Fibroblast of gingiva (primary cell): Measurements from ENCODE around the gene ASB7.
A peak's percentile ranks its signal among the peaks of the same experiment; 100 is the strongest.
"Not testable (repeated sequence)": the region's sequence is repeated elsewhere in the genome, so short reads cannot be mapped to it uniquely, and the experiment has no call there.

Experiments used
- DNase-seq: peaks from one replicate; pipeline ENCODE4 v3.0.0-alpha.2; 2011; ENCODE audit warnings: low read depth

The ASB7 gene, protein sequence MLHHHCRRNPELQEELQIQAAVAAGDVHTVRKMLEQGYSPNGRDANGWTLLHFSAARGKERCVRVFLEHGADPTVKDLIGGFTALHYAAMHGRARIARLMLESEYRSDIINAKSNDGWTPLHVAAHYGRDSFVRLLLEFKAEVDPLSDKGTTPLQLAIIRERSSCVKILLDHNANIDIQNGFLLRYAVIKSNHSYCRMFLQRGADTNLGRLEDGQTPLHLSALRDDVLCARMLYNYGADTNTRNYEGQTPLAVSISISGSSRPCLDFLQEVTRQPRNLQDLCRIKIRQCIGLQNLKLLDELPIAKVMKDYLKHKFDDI

DNA sequence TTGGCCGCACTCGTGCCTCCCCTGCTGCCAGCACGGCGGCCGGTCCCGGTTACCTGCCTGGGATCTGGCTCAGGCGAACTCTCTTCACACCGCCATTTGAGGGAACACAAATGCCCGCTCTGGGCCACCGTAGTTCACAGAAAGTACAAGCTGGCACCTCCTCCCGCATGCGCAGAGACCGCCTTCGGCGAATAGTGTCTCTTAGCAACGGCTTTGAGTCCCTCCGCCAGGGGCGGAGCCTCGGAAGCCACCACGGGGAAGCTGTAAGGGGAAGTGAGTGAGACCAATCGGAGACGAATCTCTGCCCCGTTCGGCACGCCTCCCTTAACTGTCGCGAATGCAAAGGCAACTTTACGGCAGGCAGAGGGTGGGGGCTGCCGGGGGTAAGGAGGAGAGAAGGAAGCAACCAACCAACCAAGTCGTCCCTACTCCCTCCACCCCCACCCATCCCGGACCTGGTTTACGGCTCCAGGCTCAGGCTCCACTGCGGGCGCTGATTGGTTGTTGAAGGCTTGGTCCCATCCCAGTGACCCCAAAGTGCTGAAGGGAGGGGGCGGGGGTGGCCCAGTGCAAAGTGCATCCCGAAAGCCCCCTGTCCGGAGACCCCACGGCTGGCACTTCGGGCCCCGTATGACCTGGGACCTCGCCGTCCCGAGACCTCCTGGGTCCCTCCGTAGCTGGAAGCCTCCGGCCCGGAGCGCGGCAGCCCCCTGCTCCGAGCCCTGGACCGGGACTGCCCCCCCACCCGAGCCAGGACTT lies at the start of gene ASB7, which contains the start of gene LINS1:
ASB7 (plus strand) TSS at position 526 of the 759 bp plus-strand sequence. CDS start 9,628 bp downstream, outside the sequence.
LINS1 (minus strand) TSS at position 121 of the 759 bp plus-strand sequence. CDS start 21,342 bp downstream, outside the sequence.
- DNase-seq = peak; percentile 100

DNA sequence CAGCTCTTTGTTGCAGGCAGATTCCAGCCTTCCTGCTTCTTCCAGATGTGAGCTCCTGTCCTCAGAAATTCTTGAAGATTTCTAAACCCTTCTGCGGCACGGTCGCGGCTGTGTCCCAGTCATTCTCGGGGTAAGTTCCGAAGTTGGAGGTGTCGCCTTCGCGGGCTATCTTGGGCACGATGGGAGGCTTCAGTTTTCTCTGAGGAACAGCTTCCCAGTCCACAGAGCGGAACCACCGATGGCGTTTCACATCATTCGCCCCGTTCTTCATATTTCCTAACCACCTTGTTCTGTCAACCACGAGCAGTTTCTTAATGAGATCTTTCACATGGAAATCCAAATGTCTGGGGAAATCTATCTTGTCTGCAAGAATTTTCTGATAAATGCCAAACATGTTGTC lies 48.9 kb upstream of the ASB7 start:
- DNase-seq = no peak

DNA sequence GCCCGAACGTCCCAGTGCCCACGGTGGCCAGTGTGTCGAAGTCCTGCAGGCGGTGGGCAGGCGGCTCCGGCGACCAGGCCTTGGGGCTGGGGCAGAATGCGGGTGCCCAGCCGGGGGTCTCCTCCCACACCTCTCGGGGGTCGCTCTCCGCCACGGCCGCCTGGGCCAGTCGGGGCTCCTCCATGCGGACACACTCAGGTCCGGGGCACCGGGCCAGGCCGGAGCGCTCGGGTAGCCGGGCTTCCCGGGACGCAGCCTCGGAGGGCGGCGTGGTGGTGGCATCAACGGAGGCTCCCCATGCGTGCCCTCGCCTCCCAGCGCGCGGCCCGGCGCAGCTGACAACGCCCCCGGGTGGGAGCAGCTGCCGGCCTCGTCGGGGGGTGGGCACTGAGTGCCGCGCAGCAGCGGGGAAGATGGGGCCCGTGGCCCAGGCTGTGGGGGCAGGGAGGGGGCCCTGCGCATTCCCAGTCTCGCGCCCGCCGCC lies 43.6 kb upstream of the ASB7 start:
- no peak for DNase-seq

DNA sequence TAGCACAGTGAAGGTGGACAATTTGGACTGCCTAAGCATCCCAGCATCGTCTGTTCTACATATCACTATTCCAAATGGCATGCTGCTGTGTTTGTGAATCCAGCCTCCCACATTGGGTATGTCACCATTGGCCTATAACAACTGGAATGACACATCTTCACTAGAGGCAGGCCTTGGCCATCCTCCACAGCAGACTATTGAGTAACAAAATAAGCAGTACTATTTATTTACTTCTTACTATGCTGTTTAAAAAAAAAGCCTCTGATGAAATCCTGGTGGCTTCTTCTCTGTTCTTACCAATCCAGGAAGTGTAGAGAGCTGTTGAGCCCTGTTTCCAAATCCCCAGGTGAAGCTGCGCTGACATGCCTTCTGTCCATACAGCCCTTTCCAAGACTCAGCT lies 43.1 kb upstream of the ASB7 start:
- peak; percentile 96 for DNase-seq

DNA sequence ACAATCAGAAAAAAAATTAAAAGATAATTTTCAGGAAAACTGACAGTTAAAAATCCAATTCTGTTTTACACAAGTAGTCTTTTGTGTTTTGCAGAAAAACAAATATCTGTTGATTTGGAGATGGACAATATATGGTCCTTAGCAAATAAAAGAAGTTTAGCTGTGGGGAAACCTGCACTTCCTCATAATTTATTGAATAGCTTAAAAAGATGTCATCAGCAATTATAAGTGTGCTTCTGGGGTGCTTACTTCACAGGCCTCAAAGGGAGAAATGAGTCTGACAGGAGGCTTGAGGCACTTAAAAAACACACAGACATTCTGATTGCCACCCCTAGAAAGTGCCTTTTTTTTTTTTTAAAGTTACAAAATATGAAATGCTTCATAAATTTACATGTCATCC lies 42.1 kb upstream of the ASB7 start:
- DNase-seq = no peak

DNA sequence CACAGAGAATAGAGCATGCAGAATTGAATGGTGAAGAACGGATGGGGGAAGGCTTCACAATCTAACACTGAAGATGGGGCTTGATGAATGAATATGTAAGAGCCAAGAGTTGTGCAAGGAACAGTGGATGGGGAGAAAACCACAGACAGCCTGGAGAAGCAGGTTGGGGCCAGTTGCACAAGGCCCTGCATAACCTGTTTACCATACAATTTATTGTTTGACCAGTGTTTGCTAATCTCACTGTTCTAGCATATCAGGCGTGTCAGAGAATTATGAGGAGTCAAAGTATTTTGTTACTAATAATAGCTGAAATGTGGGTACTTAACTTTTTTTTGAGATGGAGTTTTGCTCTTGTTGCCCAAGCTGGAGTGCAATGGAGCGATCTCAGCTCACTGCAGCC lies 36.8 kb upstream of the ASB7 start:
- no peak for DNase-seq

DNA sequence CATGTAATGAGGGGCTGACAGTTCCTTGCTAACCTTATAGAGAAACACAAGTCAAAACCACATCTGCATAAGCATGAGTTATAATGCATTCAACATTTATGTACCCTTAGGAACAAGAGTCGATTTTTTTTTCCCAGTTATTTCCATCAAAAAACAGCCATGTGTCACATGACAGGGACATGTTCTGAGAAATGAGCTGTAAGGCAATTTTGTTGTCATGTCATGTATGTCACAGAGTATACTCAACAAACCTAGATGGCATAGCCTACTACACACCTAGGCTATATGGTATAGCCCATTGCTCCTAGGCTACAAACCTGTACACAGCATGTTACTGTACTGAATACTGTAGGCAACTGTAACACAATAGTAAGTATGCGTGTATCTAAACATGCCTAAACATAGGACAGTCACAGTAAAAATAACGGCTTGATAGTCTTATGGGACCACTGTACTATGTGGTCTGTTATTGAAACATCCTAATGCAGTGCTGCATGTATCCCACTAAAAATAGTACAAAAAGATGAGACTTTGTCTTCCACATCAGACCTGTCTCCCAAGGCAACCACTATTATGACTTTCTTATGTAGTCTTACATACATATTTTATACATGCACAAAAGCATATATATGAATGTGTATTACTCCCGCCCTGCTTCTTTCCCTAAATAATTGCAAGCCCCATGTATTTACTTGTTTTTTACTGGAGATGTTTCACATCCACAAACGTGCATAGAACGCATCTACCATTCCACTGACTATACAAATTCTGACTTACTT lies 35.4 kb upstream of the ASB7 start:
- DNase-seq = no peak

DNA sequence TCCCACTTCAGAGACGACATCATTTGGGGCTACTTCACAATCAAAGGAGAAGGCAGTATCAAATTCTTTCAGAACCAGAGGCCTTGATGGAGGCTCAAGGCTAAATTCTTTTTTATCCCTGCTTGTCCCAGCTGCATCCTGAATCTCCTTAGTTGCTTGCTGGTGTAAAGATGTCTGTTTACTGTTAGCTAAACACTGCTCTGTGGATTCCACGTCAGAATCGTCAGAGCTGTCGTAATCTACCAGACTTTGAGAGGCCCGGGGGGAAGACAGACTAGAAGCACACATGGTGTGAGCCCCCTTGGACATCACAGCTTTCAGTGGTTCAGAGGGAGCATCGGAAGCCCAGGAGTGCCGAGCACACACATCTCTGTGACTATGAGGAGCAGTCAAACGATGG lies 33.0 kb upstream of the ASB7 start:
- DNase-seq = no peak

DNA sequence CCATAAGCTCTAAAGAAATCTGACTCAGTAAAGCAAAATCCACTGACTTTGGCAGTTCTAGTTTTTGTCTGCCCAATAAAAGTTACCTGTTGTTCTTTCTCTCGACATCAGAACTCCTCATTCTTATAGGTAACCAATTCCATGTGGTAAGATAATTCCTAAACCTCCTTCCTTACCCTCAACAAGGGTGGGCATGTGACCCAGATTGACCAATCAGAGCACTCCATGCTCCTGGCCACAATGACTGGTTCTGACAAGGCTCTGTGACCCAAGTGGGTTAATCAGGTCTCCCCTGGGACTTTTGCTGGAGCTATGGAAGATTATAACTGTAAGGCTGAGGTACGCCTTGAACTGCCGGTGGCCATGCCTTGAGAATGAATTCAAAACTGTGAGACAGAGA lies 32.1 kb upstream of the ASB7 start:
- DNase-seq = no peak

DNA sequence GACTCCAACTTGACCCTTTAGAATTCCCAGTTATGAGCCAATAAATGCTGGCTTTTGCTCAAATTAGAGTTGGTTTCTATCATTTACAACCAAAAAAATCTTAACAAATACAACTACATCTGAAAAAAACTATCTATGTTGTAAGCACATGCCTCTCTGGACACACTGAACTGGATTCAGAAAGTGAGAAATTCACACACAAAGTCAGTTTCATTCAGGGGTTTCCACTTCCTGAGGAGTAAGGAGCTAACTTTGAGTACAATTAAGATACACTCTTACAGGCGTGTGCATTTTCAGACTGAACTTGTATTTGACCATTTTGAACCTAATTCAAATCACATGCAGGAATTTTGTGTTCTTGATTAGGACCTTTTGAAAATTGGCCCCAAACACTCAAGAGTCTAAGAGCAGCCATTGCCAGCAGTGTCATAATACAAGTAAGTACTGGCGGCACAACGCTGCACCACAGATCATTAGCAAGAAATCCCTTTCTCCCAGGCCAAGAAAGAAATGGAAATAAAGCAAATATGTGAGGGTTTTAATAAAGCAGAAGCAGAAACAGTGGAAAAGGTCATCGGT lies 31.6 kb upstream of the ASB7 start:
- DNase-seq = peak; percentile 7

DNA sequence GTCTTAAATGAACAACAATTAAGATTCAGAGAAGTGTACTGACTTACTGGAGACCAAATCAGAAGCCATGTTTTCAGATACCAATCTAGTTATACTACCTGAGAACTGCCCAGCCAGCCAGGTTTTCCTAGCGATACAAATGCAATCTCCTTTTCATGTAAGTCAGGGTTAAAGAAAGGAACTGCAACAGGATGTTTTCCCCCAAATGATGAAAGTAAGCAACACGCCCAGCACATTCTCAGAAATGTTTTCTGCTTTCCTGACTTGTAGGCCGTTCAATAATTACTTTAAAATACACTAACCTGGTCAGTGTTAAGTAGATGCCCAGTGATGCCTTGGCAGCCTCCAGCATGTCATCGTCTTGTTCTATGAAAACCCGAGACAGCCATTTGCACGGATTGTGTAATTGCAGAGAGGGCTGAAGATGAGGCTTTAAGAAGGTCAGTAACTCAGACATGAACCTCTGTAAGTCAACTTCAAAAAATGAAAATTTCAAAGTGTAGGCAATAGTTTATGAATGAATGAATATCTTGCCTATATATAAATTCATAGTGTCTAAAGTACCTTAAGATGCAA lies 30.7 kb upstream of the ASB7 start:
- DNase-seq = no peak

DNA sequence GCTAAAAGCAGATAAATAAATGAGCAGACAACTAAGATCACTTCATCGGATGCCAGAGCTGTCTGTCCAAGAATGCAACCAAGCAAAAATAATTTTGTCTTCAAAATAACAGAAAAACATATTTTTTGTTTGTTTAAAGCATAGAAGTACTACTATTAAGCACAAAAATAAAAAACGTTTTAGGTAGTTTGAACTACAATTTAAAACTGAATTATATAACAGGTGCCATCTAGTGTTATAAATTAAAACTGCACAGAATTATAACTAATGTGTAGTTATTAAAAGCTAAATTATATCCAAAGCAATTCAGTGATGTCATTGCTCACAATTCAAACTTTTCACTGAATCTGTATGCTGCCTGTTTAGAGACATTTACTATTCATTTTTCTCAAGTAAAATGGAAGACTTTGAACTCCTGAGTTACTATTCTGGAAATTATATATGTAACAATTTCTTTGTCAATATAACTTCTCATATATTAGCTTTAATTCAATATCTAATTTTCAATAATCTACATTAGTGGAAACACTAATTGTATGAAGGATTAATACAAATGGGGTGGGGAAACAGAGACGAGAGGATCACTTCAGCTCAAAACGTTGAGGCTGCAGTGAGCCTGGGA lies 29.9 kb upstream of the ASB7 start:
- DNase-seq = peak; percentile 11

DNA sequence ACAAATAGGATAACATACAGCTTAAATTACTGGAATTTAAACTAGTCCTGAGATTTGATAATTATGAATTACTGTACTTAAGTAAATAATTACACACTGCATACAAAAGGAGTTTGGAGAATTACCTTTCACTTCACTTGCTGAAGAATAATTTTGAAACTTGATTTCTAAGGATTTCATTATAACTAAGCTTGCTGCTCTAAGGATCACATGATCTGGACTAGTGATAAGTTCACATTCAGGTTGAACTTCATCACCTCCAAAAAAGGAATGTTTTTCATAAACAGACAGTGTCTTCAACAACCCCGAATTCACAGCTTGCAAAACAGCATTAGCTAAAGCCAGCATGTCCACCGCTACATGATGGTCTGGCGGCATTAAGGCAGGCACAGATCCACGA lies 28.9 kb upstream of the ASB7 start:
- DNase-seq = no peak

DNA sequence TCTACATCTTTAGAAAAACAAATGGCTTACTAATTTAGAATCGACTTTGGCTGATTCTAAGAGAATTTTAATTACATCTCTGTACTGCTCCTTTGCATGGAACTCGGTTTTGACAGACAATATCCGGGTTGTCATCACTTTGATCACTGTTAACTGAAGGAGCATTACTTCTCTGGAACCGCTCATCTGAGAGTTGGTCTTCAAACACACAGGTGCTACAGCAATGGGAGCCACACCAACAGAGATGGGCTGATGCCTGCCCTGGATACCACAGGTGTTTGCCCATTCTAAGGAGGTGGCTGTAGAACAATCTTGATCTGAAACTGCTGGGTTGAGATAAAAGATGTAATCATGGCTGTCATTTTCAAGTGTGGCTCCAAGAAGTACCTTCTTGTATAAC lies 22.0 kb upstream of the ASB7 start:
- no peak for DNase-seq

DNA sequence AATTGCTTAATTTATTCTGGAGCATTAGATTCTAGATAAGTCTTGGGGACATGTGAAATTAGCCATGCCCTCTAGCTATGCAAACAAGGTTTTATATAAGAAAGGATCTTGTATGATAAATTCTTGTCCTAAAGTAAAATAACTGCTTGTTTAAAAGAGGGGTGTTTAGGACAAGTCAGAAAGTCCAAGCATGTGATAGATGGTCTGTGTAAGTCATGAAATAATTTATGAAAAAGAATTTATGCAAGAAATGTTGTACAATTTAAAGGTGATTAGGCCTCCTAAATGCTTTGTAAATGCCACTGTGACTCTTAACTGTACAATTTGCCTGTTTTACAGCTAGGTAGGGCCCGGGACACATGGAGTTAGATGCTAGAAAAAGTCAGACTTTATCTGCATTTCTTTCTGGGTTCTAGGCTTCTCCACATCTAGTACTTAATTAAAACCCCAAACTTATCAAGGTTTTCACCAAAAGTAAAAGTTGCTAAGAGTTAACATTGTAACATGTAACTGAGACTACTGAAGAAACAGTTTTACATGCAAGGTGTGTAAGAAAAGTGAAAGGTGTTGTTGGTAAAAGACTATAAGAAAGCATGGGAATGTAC lies 13.6 kb upstream of the ASB7 start:
- DNase-seq = no peak

DNA sequence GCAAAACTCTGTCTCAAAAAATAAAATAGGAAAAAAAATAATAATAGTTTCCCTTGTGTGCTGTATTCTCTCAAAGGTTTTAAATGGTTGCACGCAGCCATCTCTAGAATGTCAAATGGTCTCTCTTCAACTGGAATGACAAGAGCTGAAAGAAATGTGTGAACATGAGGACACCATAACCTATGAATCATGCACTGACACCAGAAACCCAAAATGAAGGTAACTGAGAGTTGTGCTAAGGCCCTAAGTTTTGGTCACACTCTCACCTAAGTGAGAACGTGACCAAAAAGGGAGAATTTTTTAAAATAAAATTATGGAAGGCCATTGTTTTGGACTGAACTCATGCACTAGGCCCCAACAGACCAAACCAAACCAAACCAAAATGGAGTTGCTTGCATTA lies 11.2 kb upstream of the ASB7 start:
- not testable (repeated sequence) for DNase-seq

DNA sequence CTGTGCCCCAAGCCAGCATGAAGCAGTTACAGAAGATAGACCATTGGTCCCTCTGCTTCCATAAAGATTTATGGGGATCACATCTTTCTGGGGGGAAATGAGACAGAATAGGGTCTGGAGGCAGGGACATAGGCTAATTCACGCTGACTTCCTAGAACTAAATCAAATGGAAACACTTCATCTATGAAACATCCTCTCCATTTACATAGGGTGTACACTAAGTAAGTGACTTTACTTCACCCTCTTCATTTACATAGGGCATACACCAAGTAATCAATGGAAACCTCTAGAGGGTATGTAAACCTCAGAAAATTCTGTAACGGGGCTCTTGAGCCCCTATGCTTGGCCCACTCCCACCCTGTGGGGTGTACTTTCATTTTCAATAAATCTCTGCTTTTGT lies 10.6 kb upstream of the ASB7 start:
- no peak for DNase-seq

DNA sequence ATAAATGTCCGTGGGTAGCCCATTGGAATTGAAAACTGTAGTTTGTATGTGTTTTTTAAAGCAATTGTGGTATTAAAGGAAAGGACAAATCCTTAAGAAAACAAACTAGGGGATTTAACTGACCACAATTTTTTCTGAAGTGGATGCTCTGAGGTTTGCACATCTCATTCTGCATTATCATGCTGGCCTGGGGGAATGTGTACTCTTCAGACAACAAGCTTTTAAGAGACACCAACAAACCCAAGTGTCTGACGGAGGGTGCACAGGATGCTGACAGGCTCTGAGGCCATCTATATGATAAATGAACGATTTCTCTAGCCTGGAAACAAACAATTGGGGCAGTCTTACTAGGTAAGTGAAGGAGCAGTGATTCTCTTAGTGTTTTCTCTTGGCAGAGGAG lies 9.5 kb upstream of the ASB7 start:
- DNase-seq = peak; percentile 27

DNA sequence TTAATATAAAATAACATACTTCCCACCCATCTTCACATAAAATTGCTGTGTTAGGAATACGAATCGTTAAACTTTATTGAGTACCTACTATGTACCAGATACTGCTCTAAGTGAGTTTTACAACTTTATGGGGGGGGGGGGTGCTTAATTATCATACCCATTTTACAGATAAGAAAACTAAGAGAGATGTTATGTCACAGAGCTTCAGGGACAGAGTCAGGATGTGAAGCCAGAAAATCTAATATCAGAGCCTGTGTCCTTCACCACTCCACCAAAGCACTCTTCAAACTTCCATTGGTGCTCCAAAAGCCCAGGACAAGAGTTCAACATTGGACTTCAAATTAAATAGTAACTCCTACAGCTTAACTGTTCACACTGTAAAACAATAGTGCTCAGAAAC lies 9.0 kb upstream of the ASB7 start:
- DNase-seq = no peak

DNA sequence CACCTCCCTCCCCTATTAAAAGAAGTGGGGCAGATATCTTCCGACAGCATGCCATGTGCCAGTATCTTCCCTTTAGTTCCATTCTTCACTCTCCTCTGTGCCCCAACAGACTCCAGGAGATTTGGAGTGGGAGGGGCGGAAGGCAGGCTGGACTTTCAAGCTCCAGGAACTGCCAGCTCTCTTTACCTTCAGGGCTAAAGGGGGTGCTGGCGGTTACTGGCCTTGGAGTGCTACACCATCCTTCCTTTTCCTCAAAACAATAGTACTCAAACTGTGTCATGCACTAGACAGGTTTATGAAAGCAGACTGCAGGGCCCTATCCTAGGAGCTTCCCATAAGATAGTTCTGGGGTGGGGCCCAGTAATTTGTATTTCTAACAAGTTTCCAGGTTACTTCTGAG lies 6.4 kb upstream of the ASB7 start:
- DNase-seq = no peak

DNA sequence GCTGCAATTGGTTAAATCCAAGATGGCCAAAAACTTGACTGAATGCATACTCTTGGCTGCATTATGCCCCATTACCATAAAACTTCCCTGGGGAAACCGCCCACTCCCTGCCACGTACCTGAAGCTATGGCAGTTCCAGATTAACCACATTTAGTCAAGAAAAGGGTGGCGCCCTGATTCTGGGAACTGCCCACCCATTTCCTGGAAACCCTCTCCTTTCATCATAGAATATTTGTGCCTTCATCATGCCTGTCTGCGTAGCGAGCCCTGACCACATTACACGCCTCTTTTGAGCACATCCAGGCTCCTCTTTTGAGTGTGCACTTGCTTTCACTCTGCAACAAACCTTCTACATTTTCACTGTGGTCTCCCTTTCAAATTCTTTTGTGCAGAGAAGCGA lies 5.6 kb upstream of the ASB7 start:
- no peak for DNase-seq
